ENCODE data around the gene SRCIN1.

GRCh38 chr17:38587203-38587602, 18.5 kb downstream of the SRCIN1 start:
- TF ChIP-seq CTCF (IDR thresholded peaks at IDR 0.05) (no peak), POLR2A (IDR thresholded peaks at IDR 0.05) (no peak), EP300 (IDR thresholded peaks at IDR 0.05) (no peak)
